HEK293 (cell line): Measurements from ENCODE around the gene TTC16.

Source experiments
- CTCF ChIP-seq: fragments of 450-650 bp; formaldehyde crosslinking; IDR thresholded peaks from 2 replicates; pipeline ENCODE4 v1.5.1; 2016; ENCODE audit warnings: missing biosample characterization, missing genetic modification characterization
- HOXA7 ChIP-seq: sonication (generic); formaldehyde crosslinking; IDR thresholded peaks from 2 replicates; pipeline ENCODE4 v1.8.1; 2022; ENCODE audit warnings: missing genetic modification reagents, borderline replicate concordance
- PATZ1 ChIP-seq: fragments of 450-650 bp; formaldehyde crosslinking; IDR thresholded peaks from 2 replicates; pipeline ENCODE4 v1.5.1; 2016; ENCODE audit warnings: missing biosample characterization, missing genetic modification characterization
- ZNF10 ChIP-seq: fragments of 450-650 bp; formaldehyde crosslinking; IDR thresholded peaks from 2 replicates; pipeline ENCODE4 v1.5.1; 2017; ENCODE audit warnings: missing biosample characterization, missing genetic modification characterization
- ZNF214 ChIP-seq: fragments of 450-650 bp; formaldehyde crosslinking; IDR thresholded peaks from 2 replicates; pipeline ENCODE4 v1.5.1; 2017; ENCODE audit warnings: missing biosample characterization, mild to moderate bottlenecking, missing genetic modification characterization, borderline replicate concordance
- ZNF274 ChIP-seq, 2 experiments: fragments of 200-500 bp in 1 of 2; fragments of 450-650 bp in 1 of 2; sonication (Bioruptor generic) in 1 of 2; formaldehyde crosslinking in 1 of 2; IDR thresholded peaks; 2 replicates each; pipeline versions ENCODE4 v1.5.1 to v1.6.1; 2014 to 2016; ENCODE audit warnings: borderline replicate concordance in 1 of 2, inconsistent platforms in 1 of 2, low read length in 1 of 2, missing biosample characterization in 1 of 2, missing genetic modification characterization in 1 of 2
- ZNF37A ChIP-seq: fragments of 450-650 bp; IDR thresholded peaks from 2 replicates; pipeline ENCODE4 v1.5.1; 2018; ENCODE audit warnings: missing biosample characterization, missing genetic modification characterization
- ZNF585B ChIP-seq: fragments of 450-650 bp; formaldehyde crosslinking; IDR thresholded peaks from 2 replicates; pipeline ENCODE4 v1.5.1; 2016; ENCODE audit warnings: missing biosample characterization, missing genetic modification characterization
- ZSCAN30 ChIP-seq: fragments of 450-650 bp; IDR thresholded peaks from 2 replicates; pipeline ENCODE4 v1.5.1; 2018; ENCODE audit warnings: missing biosample characterization, mild to moderate bottlenecking, missing genetic modification characterization, moderate library complexity

DNA sequence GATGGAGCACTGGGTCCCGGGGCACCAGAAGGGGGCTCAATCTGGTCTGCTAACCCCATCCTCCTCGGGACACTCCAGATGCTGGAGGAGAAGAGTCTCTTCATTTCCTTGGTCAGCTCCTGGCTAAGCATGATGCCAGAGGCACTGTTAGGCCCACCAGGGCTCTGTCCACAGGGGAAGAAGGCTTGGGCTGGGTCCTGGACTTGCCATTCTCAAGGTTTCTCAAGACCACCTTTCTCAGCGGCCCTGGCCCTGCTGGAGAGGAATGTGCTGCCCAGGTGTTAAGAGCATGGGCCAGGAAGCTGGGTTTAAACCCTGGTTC, 54.7 kb downstream of the TTC16 start:
- TF ChIP-seq CTCF (tag by site-specific recombination) (no peak), HOXA7 (CRISPR knock-in tag) (no peak), ZSCAN30 (tag by site-specific recombination) (no peak), ZNF274 (IDR thresholded peaks at IDR 0.05; ENCODE audit: low read length) (no peak), ZNF274 (tag by site-specific recombination; IDR thresholded peaks at IDR 0.05; ENCODE audit: borderline replicate concordance) (no peak), PATZ1 (tag by site-specific recombination) (no peak), ZNF214 (tag by site-specific recombination) (no peak), ZNF37A (no peak), ZNF10 (tag by site-specific recombination) (no peak), ZNF585B (tag by site-specific recombination) (no peak)
